ENCODE measurements around the gene PLXDC2. TPM values are rescaled to one million over a fixed set of nuclear protein-coding genes. Genes with fewer than 3 reads are reported as not detected.

PLXDC2 gene
- total RNA-seq, 1 experiment from 2014 or later, result 38.7 TPM

DNA sequence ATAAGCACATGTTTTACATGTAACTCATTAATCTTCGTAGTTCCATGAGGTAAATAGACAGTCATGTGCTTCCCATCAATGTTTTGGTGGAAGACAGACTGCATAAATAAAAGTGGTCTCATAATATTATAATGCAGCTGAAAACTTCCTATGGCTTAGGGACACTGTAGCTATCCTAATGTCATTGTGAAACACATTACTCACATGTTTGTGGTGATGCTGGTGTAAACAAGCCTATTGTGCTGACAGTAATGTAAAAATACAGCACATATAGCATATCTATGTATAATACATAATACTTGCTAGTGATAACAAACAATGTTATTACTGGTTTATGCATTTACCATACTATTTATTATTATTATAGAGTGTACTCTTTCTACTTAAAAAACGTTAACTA, 37.2 kb upstream of the PLXDC2 start:
- no peaks in the 10 kb centered on the region for H3K27me3 Mint-ChIP-seq (ENCODE audit: low read depth)
- no peak overlapping the region for H2AFZ ChIP-seq (ENCODE audit: low read length)
- no peak overlapping the region for H4K8ac ChIP-seq (replicated peaks; ENCODE audit: insufficient read length, low read depth, low read length)

More for the DNA sequence above, 37.2 kb upstream of the PLXDC2 start:
- Mint-ChIP-seq H3K4me1 (peaks cover 11 to 15% of the 10 kb centered on the region in 2 experiments), H3K4me3 (no peak overlapping the region), H3K9me3 (no peaks in the 10 kb centered on the region), H3K27ac (no peak overlapping the region), H3K36me3 (ENCODE audit: insufficient read depth in 1 of 3, low read depth in 3 of 3) (peaks cover 2 to 7% (median 2%) of the 10 kb centered on the region in 3 experiments; a peak in 3 of 7 replicates)
- WGBS (ENCODE audit: extremely low coverage, insufficient read length, low lambda C conversion rate), result no CpG with 5 or more reads among the region's 2 CpGs
- Histone ChIP-seq H2BK20ac (ENCODE audit: low read depth, low read length, poor library complexity, severe bottlenecking) (no peak overlapping the region), H2BK15ac (ENCODE audit: low read depth, low read length) (no peak overlapping the region), H4K5ac (ENCODE audit: insufficient read length, low read depth, low read length) (no peak overlapping the region), H3K27me3 (ENCODE audit: insufficient read depth, low read length) (no peaks in the 10 kb centered on the region), H3K23ac (ENCODE audit: insufficient read length, low read depth, low read length) (no peak overlapping the region), H3K4me1 (ENCODE audit: insufficient read depth, low read length) (no peaks in the 10 kb centered on the region; the same call in 1 of the 2 replicates), H3T11ph (ENCODE audit: low read length) (no peak overlapping the region), H2BK12ac (ENCODE audit: insufficient read length, low read depth, low read length) (no peak overlapping the region), H3K56ac (ENCODE audit: insufficient read length, low read depth, low read length) (no peak overlapping the region), H2BK120ac (ENCODE audit: low read depth, low read length, poor library complexity, severe bottlenecking) (no peak overlapping the region), H2BK5ac (ENCODE audit: insufficient read length, low read length) (no peak overlapping the region), H3K79me2 (ENCODE audit: insufficient read depth, low read length) (no peaks in the 10 kb centered on the region), H3K9me3 (ENCODE audit: control insufficient read depth, low read depth, low read length) (peaks cover 4% of the 10 kb centered on the region), H2AK5ac (ENCODE audit: insufficient read length, low read length) (no peak overlapping the region), H3K4me2 (ENCODE audit: insufficient read depth, insufficient read length, low read length) (no peak overlapping the region), H3K27ac (ENCODE audit: insufficient read length, low read depth, low read length) (no peak overlapping the region), H4K91ac (ENCODE audit: insufficient read length, low read depth, low read length) (no peak overlapping the region), H3K9ac (ENCODE audit: extremely low read depth, insufficient read length, low read length) (no peak overlapping the region), H4K20me1 (ENCODE audit: control insufficient read depth, insufficient read depth, insufficient read length) (no peaks in the 10 kb centered on the region), H3K14ac (ENCODE audit: insufficient read depth, low read length) (no peak overlapping the region), H3K79me1 (ENCODE audit: insufficient read depth, low read depth, low read length, poor library complexity, severe bottlenecking) (no peaks in the 10 kb centered on the region), H3K23me2 (ENCODE audit: insufficient read length, low read depth, low read length, poor library complexity, severe bottlenecking) (no peaks in the 10 kb centered on the region), H3K4ac (ENCODE audit: low read depth, low read length) (no peak overlapping the region), H3K18ac (ENCODE audit: insufficient read length, low read depth, low read length) (no peak overlapping the region)
- no peak for DNase-seq
- TF ChIP-seq, protein P1, sequence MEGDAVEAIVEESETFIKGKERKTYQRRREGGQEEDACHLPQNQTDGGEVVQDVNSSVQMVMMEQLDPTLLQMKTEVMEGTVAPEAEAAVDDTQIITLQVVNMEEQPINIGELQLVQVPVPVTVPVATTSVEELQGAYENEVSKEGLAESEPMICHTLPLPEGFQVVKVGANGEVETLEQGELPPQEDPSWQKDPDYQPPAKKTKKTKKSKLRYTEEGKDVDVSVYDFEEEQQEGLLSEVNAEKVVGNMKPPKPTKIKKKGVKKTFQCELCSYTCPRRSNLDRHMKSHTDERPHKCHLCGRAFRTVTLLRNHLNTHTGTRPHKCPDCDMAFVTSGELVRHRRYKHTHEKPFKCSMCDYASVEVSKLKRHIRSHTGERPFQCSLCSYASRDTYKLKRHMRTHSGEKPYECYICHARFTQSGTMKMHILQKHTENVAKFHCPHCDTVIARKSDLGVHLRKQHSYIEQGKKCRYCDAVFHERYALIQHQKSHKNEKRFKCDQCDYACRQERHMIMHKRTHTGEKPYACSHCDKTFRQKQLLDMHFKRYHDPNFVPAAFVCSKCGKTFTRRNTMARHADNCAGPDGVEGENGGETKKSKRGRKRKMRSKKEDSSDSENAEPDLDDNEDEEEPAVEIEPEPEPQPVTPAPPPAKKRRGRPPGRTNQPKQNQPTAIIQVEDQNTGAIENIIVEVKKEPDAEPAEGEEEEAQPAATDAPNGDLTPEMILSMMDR (conservative IDR thresholded peaks at IDR 0.05), result no peak

All from H9 (cell line).